Heart left ventricle (tissue), 16 donors: ENCODE measurements around the gene SFSWAP. TPM values are rescaled to one million over a fixed set of nuclear protein-coding genes. Genes with fewer than 3 reads are reported as not detected.

Experiments
- ATAC-seq, 4 donors: fragments of 200-7000 bp; cut with Tn5 transposase; one replicate each; pipeline ENCODE4 v1.9.1; 2020 to 2022; ENCODE audit warnings: moderate library complexity in 4 of 4, mild to moderate bottlenecking in 3 of 4, moderate number of reproducible peaks in 1 of 4
- DNase-seq, 5 donors: peaks; one replicate each; pipeline ENCODE4 v3.0.0-alpha.2; 2020
- H3K27ac ChIP-seq, 12 donors: fragments of 200-600 bp; sonication (generic) in 4 of 12; one replicate each; pipeline versions ENCODE4 v1.5.0 to v1.8.0; 2016 to 2022; ENCODE audit warnings: mild to moderate bottlenecking in 2 of 12
- H3K27me3 ChIP-seq, 9 donors: fragments of 200-600 bp; sonication (generic) in 2 of 9; one replicate each; pipeline versions ENCODE4 v1.5.1 to v1.8.0; 2016 to 2022; ENCODE audit warnings: mild to moderate bottlenecking in 3 of 9
- H3K36me3 ChIP-seq, 9 donors: fragments of 200-600 bp; sonication (generic) in 2 of 9; one replicate each; pipeline versions ENCODE4 v1.5.0 to v1.8.0; 2018 to 2022; ENCODE audit warnings: mild to moderate bottlenecking in 2 of 9
- H3K4me1 ChIP-seq, 12 donors: fragments of 200-600 bp; sonication (generic) in 4 of 12; one replicate each; pipeline versions ENCODE4 v1.5.0 to v1.8.0; 2016 to 2022; ENCODE audit warnings: mild to moderate bottlenecking in 3 of 12
- H3K4me3 ChIP-seq, 12 donors: fragments of 200-600 bp; sonication (generic) in 4 of 12; one replicate each; pipeline versions ENCODE4 v1.5.0 to v1.8.0; 2017 to 2022; ENCODE audit warnings: mild to moderate bottlenecking in 9 of 12, moderate library complexity in 4 of 12
- H3K9me3 ChIP-seq, 12 donors: fragments of 200-600 bp; sonication (generic) in 4 of 12; one replicate each; pipeline versions ENCODE4 v1.5.0 to v1.8.0; 2016 to 2022; ENCODE audit warnings: mild to moderate bottlenecking in 1 of 12
- CTCF ChIP-seq, 12 donors: fragments of 200-600 bp; sonication (generic) in 4 of 12; IDR thresholded peaks; one replicate each; pipeline versions ENCODE4 v1.5.0 to v1.8.0; 2018 to 2022; ENCODE audit warnings: antibody characterized with exemption in 12 of 12, mild to moderate bottlenecking in 5 of 12
- POLR2A ChIP-seq, 2 donors: fragments of 450-650 bp; IDR thresholded peaks; one replicate each; pipeline ENCODE4 v1.6.1; 2017; ENCODE audit warnings: antibody characterized with exemption in 2 of 2, mild to moderate bottlenecking in 2 of 2, moderate library complexity in 2 of 2
- WGBS, 4 donors: extraction: QIAGEN DNeasy Blood & Tissue Kit in 2 of 4; methylation state at CpG; one replicate each; pipeline versions ENCODE4 v1.1.5 to v1.1.7; 2013 to 2018; 5-methylcytosine and 5-hydroxymethylcytosine counted together
- intact Hi-C, 10 donors: fragments of 100-400 bp; cut with DNase I; formaldehyde crosslinking; loops; one replicate each; pipeline versions ENCODE4 v1.11.1 to v1.14.2; 2022
- polyA plus RNA-seq, 2 donors: library from polyadenylated mRNA; stranded (reverse); fragments of 200-250 nt; gene quantifications; one replicate each; pipeline ENCODE4 v1.2.3, GENCODE V29; 2013
- total RNA-seq, 9 donors: library from RNA; depleted of rRNA in 2 of 9; stranded (reverse); fragments of >200 nt in 2 of 9; fragmentation: NEBNext Ultra II Directional in 3 of 9; extraction: Animal tissue kit (Norgen Biotek cat#: 25700) in 3 of 9; gene quantifications; one replicate each; pipeline versions ENCODE4 v1.1.0 to v1.2.4, GENCODE V29; 2016 to 2023
- donor health status: ischemic (EF 13 %, LVEDD 7.1; RV severe dilation, severe dysfunction).
- donor health status: healthy with polysubstance abuse.
- donor health status: DM: no; HTN: yes; CAD: no.
- donor health status: DM: no; HTN: no; CAD: no.
- donor health status: ischemic (EF 25% LVEDD 6.9; RV normal size, moderate dysfunction).
- donor health status: ischemic (EF 25% LVEDD 5.7; RV mildly dilated, moderate dysfunction).
- donor health status: healthy.
- donor health status: DM: yes; HTN: yes; CAD: no.
- donor health status: ischemic (EF 35%, LVEDD 5.7; RV mildly dilated, moderate dysfunction).
- donor health status: nonischemic (EF 11% LVEDD 7.7; RV severe dilation, severe dysfunction).
- donor health status: DM: yes; HTN: yes; CAD: no.
- donor health status: PGD.
- donor health status: ischemic (EF 29% LVEDD 5.4; RV normal size, mild dysfunction).
- donor health status: nonischemic (EF 23%, LVEDD 6.1; RV moderate dilation, normal function).

The SFSWAP gene
- total and polyA plus RNA-seq, 11 donors = 10.4 to 25.1 (median 18.6) TPM

GRCh38 chr12:131801254-131801866 is 90.5 kb downstream of the SFSWAP start:
- Histone ChIP-seq H3K36me3 (peaks cover 0 to 59% (median 51%) of the 10 kb centered on the region in 9 donors), H3K27me3 (no peaks in the 10 kb centered on the region), H3K4me3 (no peak overlapping the region), H3K27ac (no peak overlapping the region), H3K4me1 (peaks cover 0 to 13% (median 0%) of the 10 kb centered on the region in 12 donors), H3K9me3 (no peaks in the 10 kb centered on the region)
- intact Hi-C loops = loop anchor here in 1 of 10 donors (10.0 kb wide), 1 partner anchor 197 kb away; no protein-coding TSS in a partner anchor
- DNase-seq (no peak), ATAC-seq (no peak)
- no peak for TF ChIP-seq CTCF (IDR thresholded peaks at IDR 0.05)
- no peak for TF ChIP-seq POLR2A (IDR thresholded peaks at IDR 0.05)
- 82 to 87% (median 82%) methylated on average over 25 to 35 of the region's 35 CpGs for WGBS, 4 donors

- 38 to 49% (median 39%) methylated on average over 11 of the region's 11 CpGs for WGBS, 4 donors
- Histone ChIP-seq H3K4me1 (peaks cover 0 to 13% (median 0%) of the 10 kb centered on the region in 12 donors), H3K36me3 (peaks cover 0 to 33% (median 25%) of the 10 kb centered on the region in 9 donors), H3K9me3 (no peaks in the 10 kb centered on the region), H3K27me3 (no peaks in the 10 kb centered on the region), H3K27ac (peak overlapping the region in 1 of 12 donors; percentile 27), H3K4me3 (no peak overlapping the region)
- ATAC-seq = no peak
- DNase-seq = no peak
- TF ChIP-seq CTCF (IDR thresholded peaks at IDR 0.05) = no peak
- TF ChIP-seq POLR2A (IDR thresholded peaks at IDR 0.05) = no peak
- intact Hi-C loops = loop anchor here in 1 of 10 donors (10.0 kb wide), 1 partner anchor 199 kb away; no protein-coding TSS in a partner anchor
These were observed 93.2 kb downstream of the SFSWAP start for GRCh38 chr12:131803961-131804521.

GRCh38 chr12:131805421-131805820 is 94.5 kb downstream of the SFSWAP start:
- DNase-seq = no peak
- intact Hi-C loops = loop anchor here in 1 of 10 donors (10.0 kb wide), 1 partner anchor 201 kb away; no protein-coding TSS in a partner anchor
- no peak overlapping the region for H3K4me3 ChIP-seq
- H3K4me1 ChIP-seq = peaks cover 0 to 13% (median 0%) of the 10 kb centered on the region in 12 donors
- no peaks in the 10 kb centered on the region for H3K27me3 ChIP-seq
- 75 to 84% (median 79%) methylated on average over 5 of the region's 5 CpGs for WGBS, 4 donors
- no peaks in the 10 kb centered on the region for H3K9me3 ChIP-seq
- ATAC-seq = no peak
- peaks cover 0 to 20% (median 12%) of the 10 kb centered on the region in 9 donors for H3K36me3 ChIP-seq
- no peak overlapping the region for H3K27ac ChIP-seq
- no peak for TF ChIP-seq CTCF (IDR thresholded peaks at IDR 0.05)
- TF ChIP-seq POLR2A (IDR thresholded peaks at IDR 0.05) = no peak

- DNase-seq (no peak), ATAC-seq (no peak)
- TF ChIP-seq POLR2A (IDR thresholded peaks at IDR 0.05) = no peak
- TF ChIP-seq CTCF (IDR thresholded peaks at IDR 0.05) = no peak
- H3K4me1 ChIP-seq = peaks cover 0 to 13% (median 0%) of the 10 kb centered on the region in 12 donors
- no peak overlapping the region for H3K4me3 ChIP-seq
- H3K27me3 ChIP-seq = peaks cover 0 to 8% (median 0%) of the 10 kb centered on the region in 9 donors
- H3K27ac ChIP-seq = no peak overlapping the region
- intact Hi-C loops = loop anchor here in 1 of 10 donors (10.0 kb wide), 1 partner anchor 202 kb away; no protein-coding TSS in a partner anchor
- H3K9me3 ChIP-seq = no peaks in the 10 kb centered on the region
- 79 to 83% (median 82%) methylated on average over 7 of the region's 7 CpGs for WGBS, 4 donors
- H3K36me3 ChIP-seq = peaks cover 0 to 13% (median 9%) of the 10 kb centered on the region in 9 donors
These were observed 95.8 kb downstream of the SFSWAP start for GRCh38 chr12:131806674-131807073.
